HCEC 1CT (cell line): ENCODE results near the gene ECSCR.
"Not testable (repeated sequence)": the region's sequence is repeated elsewhere in the genome, so short reads cannot be mapped to it uniquely, and the experiment has no call there.

Experiments
- DNase-seq: peaks from one replicate; pipeline ENCODE4 v3.0.0-alpha.2; 2017

ECSCR gene, protein sequence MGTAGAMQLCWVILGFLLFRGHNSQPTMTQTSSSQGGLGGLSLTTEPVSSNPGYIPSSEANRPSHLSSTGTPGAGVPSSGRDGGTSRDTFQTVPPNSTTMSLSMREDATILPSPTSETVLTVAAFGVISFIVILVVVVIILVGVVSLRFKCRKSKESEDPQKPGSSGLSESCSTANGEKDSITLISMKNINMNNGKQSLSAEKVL

DNA sequence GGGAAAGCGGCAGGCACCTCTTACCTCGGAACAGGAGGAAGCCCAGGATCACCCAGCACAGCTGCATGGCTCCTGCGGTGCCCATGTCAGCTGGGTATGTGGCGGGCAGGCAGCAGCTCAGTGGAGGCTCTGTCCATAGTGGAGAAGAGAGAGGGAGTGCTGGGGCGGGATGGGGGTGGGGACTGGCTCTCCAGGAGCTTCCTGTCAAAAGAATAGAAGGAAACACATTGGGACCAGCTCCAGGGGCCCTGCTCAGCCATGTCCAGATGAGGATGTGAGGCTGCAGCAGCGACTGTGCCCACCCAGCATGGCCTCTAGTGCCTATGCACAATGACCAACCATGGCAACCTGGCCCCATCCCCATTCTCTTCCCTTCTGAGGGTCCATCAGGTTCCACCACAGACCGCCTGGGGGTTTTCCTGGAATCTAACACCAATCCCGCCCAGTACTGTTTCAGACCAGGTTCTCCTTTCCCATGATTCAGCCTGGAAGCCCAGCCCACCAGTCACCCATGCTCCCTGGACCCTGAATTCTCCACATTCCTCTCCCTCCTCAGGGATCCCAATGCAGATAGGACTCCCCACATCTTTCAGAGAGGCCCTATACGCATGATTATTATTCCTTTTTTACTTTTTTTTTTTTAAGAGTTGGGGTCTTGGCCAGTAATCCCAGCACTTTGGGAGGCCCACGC is at the start of gene ECSCR:
Gene ECSCR, minus strand, starts transcription at position 158 of the 691 bp plus-strand sequence. Its CDS starts 73 bp downstream, at position 85.
- no peak for DNase-seq

DNA sequence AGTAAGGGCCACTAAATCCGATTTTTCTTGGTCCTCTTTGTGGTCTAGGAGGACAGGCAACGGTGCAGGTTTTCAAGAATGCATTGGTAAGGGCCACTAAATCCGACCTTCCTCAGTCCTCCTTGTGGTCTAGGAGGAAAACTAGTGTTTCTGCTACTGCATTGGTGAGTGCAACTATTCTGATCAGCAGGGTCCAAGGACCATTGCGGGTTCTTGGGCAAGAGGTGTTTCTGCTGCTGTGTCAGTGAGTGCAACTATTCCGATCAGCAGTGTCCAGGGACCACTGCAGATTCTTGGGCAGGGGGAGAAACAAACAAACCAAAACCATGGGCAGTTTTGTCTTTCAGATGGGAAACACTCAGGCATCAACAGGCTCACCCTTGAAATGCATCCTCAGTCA is 42.2 kb upstream of the ECSCR start:
- not testable (repeated sequence) for DNase-seq

DNA sequence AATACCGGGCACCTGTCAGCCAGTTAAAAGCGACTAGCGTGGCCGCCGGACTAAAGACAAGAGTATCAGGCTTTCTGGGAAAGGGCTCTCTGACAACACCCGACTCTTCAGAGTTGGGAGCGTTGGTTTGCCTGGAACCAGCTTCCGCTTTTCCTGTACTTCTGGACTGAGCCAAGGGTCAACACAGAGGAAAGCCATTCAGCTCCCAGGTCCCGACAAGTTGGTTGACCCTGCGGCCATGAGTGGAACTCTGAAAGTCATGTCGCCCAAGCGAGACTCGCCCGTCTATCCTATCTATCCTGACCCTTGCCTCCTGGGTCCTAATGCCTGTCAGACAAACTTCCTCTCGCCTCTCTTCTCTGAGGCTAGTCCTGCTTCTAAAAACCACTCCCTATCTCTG is 41.3 kb upstream of the ECSCR start:
- not testable (repeated sequence) for DNase-seq

DNA sequence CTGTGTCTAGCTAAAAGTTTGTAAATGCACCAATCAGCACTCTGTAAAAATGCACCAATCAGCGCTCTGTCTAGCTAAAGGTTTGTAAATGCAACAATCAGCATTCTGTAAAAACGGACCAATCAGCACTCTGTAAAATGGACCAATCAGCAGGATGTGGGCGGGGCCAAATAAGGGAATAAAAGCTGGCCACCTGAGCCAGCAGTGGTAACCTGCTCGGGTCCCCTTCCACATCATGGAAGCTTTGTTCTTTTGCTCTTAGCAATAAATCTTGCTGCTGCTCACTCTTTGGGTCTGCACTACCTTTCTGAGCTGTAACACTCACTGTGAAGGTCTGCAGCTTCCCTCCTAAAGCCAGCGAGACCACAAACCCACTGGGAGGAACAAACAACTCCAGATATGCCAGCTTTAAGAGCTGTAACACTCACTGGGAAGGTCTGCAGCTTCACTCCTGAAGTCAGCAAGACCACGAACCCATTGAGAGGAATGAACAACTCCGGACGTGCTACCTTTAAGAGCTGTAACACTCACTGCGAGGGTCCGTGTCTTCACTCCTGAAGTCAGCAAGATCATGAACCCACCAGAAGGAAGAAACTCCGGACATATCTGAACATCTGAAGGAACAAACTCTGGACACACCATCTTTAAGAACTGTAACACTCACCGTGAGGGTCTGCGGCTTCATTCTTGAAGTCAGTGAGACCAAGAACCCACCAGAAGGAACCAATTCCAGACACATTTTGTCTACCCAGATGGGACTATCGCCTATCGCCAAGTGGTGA is 40.7 kb upstream of the ECSCR start:
- not testable (repeated sequence) for DNase-seq

DNA sequence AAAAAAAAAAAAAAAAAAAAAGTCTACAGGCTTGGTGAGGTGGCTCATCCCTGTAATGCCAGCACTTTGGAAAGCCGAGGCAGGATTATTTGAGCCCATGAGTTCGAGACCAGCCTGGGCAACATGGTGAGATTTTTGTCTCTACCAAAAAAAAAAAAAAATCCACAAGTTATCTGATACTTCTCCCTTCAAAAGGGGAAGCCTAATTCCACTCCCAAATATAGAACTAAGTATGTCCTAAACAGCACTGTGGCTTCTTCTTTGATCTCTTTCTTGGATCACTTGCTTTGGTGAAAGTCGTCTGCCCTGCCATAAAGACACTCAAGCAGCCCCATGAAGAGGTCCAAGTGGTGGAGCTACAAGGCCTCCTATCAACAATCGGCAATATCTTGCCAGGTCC is 38.8 kb upstream of the ECSCR start:
- no peak for DNase-seq

DNA sequence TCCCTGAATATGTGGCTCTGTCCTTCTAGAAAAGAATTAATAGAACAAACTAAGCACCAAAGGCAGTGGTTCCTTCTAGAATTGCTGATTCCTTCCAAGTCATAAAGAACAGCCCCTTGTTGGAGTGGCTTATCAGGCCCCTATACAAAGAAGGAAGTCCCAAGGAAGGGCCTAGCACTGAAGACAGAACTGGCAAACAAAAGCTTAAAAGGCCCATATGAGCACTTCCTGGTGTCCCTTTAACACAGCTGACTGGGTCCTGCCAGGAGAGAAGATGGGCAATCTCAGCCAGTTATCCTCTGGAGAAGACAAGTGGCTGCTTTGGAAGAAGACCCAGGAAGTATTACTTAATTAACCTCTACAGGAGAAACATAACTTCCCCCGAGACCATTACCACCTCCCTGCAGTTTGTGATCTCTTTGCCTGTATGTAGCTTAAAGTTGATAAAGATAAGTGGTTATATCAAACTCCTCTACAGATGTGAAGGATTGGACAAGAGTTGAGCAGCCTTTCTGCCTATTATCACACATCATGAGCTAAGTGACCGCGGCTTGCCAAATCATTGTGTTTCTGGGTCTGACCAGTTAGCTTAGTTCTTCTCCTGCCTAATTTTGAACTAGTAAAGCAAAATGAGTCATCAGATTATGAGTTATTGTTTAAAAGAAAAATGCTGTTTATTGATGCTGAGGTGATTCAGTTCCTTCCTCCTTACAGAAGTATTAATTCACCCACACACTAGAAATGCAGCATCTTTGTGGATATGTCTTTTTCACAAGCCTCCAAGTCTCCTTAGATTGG is 33.3 kb upstream of the ECSCR start:
- DNase-seq, result peak; percentile 90

DNA sequence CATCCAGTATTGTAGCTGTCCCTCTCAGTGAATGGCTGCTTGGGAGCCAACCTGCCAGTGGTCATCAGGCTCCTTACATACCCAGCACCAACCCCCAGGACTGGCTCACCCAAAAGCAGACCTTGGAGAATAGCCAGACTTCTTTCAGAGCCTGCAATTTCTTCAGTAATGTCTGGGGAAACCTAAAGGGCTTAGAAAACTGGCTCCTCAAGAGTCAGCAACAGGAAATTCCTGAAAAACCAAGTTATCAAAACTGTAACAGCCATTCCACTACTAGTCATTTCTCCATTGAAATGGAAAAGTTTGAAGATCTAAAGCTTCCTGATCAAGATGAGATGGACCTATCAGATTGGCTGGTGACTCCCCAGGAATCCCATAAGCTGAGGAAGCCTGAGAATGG is 32.3 kb upstream of the ECSCR start:
- peak; percentile 49 for DNase-seq

DNA sequence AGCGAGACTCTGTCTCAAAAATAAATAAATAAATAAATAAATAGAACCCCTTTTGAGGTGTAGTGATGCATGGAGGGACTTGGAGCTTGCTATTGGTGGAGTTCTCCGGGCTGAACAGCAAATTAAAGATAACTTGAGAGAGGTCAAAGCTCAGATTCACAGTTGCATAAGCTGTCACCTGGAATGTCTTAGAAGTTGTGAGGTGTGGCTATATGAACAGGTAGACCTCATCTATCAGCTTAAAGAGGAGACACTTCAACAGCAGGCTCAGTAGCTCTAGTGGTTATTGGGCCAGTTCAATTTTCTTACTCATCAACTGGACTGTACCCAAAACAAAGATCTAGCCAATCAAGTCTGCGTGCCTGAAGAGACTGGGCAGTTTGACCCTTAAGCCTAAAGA is 31.7 kb upstream of the ECSCR start:
- peak; percentile 42 for DNase-seq

DNA sequence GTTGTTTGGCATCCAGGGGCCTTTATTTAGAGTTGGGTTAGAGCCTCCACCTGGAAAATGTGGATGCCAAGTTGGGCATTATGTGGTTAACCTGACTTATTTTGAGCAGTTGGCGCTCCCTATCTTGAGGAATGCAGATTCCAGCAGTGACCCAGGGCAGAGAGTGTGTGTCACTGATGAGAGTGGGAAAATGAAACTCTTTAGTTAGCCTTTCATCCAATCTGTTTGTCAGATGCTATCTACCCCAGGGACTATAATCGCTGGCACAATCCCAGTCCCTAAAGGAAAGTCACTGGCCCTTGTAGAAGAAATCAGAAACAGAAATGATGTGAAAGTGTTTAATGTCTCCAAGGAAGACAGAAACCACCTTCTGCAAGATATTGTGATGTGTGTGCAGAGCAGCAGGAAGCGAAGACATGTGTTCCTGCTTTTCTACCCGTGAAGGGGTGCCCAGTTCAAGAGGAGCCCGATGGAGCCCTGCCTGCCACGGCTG is 30.2 kb upstream of the ECSCR start:
- DNase-seq, result peak; percentile 30

DNA sequence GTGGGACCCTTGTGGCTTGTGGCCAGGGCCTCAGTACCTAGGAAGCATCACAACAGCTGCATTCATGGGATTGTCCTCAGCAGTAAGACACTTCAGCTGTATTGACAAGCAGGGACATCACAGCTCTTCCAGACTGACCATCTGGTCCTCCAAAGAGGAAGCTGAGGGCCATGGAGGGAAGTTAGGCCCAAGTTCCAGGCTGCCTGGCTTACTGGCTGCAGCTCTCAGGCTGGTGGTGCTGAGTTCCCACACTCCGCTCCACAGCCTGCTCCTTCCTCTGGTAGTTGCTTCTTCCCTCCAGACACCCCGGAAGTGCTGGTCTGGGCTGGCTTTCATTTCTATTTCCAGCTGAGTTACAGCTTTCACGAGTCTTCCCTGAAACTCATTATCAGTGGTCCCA is 25.7 kb upstream of the ECSCR start:
- DNase-seq, result no peak

DNA sequence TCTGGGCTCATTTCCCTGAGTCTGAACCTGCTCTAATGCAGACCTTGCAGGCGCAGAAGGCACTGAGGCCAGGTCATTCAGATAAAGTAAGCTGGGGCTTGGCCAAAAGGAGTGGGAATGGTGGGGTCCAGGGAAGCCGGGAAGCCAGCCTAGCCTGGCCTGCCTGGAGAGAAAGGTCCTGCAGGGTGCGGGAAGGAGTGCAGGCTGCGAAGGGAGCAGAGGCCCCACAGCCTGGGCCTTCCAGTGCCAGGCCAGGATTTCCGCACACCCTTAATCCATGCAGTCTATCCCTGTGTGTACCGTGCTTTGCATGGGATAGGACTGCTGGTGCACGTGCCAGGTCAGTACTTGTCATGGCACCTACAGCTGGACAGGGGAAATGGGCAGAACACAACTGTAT is 23.7 kb upstream of the ECSCR start:
- no peak for DNase-seq

DNA sequence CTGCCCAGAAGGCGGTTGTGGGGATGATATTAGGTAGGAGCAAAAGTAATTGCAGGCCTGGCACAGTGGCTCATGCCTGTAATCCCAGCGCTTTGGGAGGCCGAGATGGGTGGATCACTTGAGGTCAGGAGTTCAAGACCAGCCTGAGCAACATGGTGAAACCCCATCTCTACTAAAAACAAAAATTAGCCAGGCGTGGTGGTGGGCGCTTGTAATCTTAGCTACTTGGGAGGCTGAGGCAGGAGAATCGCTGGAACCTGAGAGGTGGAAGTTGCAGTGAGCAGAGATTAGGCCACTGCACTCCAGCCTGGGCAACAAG is 20.3 kb upstream of the ECSCR start:
- not testable (repeated sequence) for DNase-seq

DNA sequence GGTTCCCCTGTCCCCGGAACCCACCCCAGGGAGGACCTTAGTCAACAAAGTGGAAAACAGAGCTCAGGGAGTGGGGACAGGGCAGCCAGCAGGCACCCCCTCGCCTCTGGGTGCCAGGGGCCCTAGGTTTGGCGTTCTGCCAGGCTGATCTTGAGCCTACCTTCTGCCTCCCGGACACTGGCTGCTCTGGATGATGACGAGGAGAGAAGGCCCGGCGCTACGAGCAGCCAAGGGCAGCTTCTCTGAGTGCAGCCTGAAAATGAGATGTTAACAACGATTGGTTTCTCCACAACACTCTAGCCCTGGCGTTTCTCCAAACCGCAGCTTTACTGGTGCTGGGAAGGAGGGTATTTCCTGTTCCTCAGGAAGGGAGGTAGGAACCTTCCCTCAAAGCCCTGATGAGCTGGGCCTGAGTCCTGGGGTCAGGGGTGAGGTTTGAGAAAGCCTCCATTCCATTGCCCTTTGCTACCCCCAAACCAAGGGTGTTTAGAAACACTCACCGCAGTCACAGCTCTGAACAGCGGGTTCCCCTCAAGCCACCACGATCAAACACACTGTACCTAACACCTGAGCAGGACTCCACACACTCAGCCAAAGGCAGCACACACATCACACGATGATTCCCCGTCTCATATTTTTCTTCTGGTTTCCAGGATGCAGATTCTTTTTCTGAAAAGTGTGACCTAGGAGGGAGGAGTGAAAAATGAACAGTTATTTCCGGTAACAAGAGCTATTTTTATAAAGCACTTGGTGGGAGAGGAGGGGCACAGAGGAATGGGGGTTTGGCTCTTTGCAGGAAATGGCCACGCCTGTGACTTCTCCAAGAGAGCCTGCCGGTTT is 19.7 kb upstream of the ECSCR start, which contains the start of gene STING1:
Gene STING1, minus strand, starts transcription at position 709 of the 840 bp plus-strand sequence. CDS start 1,054 bp downstream, outside the sequence.
- peak; percentile 97 for DNase-seq

DNA sequence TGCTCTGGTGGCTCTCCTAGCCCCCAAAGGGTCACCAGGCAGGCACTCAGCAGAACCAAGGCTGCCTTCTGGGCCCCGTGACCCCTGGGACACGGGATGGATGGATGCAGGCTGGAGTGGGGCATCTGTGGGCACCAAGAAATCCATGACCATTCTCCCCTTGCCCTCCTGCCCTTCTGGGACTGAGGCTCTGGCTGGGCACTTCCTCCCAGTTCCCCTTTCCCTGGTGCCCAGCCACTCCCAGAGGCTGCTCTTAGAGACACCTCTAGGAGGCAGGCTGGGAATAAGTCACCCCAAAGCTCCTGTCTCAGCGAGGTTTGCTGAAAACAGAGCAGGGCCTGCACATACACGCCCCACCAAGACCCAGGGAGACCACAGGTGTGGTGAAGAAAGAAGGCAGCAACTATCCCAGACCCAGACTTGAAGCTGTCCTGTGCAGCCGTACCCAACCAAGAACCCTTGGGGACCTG is 19.1 kb upstream of the ECSCR start:
- DNase-seq, result peak; percentile 66

DNA sequence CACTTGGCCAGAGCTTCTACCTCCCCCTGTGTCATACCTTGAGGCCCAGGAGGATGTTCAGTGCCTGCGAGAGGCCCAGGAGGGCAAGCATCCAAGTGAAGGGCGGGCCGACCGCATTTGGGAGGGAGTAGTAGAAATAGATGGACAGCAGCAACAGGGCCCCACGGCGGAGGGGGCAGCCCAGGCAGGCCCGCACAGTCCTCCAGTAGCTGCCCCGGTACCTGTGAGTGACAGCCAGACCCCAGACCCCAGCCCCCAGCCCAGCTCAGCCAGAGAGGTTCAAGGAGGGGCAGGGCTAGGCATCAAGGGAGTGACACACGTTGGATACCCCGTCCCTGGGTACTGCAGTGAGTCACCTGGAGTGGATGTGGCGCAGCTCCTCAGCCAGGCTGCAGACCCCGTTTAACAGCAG is 18.6 kb upstream of the ECSCR start:
- peak; percentile 16 for DNase-seq

DNA sequence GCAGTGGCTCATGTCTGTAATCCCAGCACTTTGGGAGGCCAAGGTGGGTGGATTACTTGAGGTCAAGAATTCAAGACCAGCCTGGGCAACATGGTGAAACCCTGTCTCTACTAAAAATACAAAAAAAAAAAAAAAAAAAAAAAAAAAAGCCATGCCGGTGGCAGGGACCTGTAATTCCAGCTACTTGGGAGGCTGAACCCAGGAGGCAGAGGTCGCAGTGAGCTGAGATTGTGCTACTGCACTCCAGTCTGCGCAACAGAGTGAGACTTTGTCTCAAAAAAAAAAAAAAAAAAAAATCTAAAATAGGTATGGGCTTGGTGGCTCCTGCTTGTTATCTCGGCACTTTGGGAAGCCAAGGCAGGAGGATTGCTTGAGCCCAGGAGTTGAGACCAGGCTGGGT is 17.2 kb upstream of the ECSCR start:
- not testable (repeated sequence) for DNase-seq

DNA sequence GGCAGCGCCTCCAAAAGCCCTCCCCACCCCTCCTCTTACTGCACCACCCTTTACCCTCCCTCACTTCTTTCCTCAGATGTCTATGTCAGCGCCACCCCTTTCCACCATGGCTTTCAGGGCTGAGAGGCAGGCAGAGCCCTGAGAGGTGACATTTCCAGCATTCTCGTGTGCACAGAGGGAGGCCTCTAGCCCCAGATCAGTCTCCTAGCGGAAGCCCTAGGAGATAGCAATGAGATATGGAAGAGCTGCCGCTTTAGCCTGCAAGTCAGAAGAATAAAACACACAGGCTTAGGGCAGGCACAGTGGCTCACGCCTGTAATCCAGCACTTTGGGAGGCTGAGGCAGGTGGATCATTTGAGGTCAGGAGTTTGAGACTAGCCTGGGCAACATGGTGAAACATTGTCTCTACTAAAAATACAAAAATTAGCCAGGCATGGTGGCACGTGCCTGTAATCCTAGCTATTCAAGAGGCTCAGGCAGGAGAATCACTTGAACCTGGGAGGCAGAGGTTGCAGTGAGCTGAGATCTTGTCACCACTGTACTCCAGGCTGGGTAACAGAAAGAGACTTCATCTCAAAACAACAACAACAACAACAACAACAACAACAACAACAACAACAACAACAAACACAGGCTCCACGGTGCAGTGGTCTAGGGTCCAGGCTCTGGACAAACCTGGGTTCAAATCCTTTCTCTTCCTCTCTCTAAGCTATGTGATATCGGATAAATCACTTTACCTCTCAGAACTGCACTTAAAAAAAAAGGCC is 16.3 kb upstream of the ECSCR start:
- DNase-seq, result not testable (repeated sequence)

DNA sequence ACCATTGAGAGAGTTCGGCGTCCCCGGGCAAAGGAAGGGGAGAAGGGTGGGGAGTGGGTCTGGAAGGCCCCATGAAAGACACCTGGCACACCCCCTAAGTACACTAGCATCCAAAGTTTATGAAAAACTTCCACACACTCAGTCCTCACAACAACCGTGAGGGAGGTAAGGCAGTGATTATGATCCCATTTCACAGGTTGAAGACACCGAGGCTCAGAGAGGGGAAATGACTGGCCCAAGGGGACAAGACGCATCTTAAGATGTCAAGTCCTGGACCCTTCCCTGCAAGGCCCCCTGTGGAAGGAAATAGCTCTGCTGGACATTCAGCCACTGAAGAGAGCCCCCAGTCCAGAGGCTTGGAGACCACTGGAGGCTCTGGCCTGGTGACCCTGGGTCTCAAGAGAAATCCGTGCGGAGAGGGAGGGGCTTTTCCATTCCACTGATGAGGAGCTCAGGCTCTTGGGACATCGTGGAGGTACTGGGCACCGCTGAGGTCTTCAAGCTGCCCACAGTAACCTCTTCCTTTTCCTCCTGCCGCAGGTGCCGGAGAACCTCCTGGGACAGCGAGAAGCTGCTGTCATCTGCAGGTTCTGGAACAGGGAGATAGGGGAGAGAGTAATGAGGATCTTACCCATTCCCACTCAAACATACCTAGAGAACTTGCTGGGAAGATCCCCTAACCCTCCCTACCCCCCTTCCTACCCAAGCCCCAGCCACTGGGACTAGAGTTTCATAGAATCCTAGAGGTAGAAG is 13.5 kb upstream of the ECSCR start:
- no peak for DNase-seq

DNA sequence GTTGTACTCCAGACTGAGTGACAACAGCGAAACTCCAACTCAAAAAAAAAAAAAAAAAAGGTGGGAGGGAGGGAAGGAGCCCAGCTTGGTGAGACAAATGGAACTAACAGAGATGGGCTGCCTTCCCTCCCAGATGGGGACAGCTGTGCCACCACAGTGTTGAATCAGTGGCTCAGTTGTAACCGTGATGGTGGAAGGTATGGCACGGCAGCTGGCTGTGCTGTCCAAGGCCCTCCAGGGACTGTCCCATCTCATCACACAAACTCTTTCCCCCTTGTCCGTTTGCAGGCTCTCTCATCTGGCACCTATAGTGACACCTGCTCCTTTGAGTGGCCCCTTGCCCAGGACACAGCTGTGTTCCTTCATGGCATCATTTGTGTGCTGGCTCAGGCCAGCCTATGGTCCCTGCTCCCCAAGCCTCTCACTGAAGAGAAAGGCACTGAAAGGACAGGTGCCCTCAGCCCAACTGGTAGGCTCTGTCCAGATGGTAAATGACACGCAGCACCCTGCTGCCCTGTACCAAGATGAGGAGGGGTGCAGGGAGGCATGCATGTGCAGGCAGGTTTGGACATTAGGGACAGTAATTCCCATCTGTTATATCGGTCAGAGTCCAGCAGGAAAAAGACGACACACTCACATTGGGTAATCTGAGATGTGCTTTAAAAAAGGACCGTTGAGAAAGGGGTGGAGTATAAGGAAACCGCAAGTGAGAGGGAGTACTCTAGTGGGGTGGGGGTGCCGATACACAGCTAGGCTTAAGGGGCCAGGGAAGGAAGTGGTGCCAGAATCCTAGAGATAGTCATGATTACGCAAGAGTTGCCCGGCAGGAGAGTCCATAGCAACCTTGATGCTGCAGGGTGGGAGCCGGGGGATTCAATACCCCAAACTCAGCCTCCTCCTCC is 12.6 kb upstream of the ECSCR start:
- DNase-seq, result peak; percentile 66
